AG04450 (cell line): ENCODE measurements around the gene UPF2. TPM values are rescaled to one million over a fixed set of nuclear protein-coding genes. Genes with fewer than 3 reads are reported as not detected.

Experiments used
- CTCF ChIA-PET: fragments of 300-600, 350-600 bp; formaldehyde crosslinking; extraction: SDS; loops from one replicate; lab custom pipeline; 2022; ENCODE audit warnings: antibody characterized with exemption, inconsistent platforms; lab: Charles Lee
- POLR2A ChIA-PET: fragments of 350-600 bp; formaldehyde crosslinking; extraction: SDS; loops from one replicate; lab custom pipeline; 2021; ENCODE audit warnings: antibody characterized with exemption, inconsistent platforms; lab: Yijun Ruan, JAX
- DNase-seq: peaks from one replicate; pipeline ENCODE4 v3.0.0-alpha.2; 2011; ENCODE audit warnings: low read depth, low spot score
- H3K27ac ChIP-seq: one replicate; pipeline ENCODE4 v1.5.1; 2012; ENCODE audit warnings: low read depth, low read length, control low read depth
- H3K27me3 ChIP-seq: one replicate; pipeline ENCODE4 v1.6.0; 2012; ENCODE audit warnings: low read length; ENCODE audit not compliant: control insufficient read depth, insufficient read depth
- H3K4me3 ChIP-seq: 2 replicates; pipeline ENCODE4 v1.5.1; 2011; ENCODE audit warnings: mild to moderate bottlenecking, low read depth, low read length, control low read depth
- H3K9me3 ChIP-seq: 2 replicates; pipeline ENCODE4 v1.5.1; 2012; ENCODE audit warnings: low read length; ENCODE audit not compliant: control insufficient read depth, insufficient read depth
- CTCF ChIP-seq: IDR thresholded peaks from 2 replicates; pipeline ENCODE4 v1.5.1; 2011; ENCODE audit warnings: low read depth, low read length, control low read depth, inconsistent platforms
- polyA plus RNA-seq: library from polyadenylated mRNA; depleted of rRNA; stranded (reverse); fragments of >200 nt; gene quantifications from 2 replicates; pipeline ENCODE4 v1.2.3, GENCODE V29; 2011

Gene UPF2
- polyA plus RNA-seq, 1 experiment: 18.4 TPM

DNA sequence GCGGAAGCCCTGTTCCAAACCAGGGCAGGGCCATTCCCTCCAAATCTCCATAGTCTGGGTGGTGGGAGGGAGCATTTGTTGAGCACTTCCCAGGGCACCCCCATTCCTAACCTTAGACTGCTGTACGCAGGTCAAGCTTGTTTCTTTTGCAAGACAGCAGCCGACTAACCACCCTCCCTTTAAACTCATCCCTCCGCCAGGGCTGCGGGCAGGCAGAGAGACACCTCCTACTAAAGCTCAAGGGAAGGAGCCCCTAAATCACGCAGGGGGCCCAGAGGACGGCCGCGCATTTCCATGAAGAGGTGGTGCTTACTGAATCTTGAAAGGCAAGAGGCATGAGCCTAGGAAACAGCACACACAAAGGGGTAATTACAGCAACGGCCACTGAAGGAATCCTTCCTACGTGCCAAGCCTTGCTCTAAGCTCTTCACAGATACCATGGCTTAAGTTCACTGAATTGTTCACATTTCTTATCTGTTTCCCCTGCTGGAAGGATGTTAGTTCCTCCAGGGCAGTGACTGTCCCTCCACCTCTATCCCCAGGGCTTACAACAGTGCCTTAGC lies 129.4 kb downstream of the UPF2 start:
- no peak for TF ChIP-seq CTCF
- Histone ChIP-seq H3K27ac (no peak overlapping the region), H3K4me3 (no peak overlapping the region), H3K27me3 (peaks cover 7% of the 10 kb centered on the region), H3K9me3 (no peaks in the 10 kb centered on the region)
- CTCF ChIA-PET: interaction anchor here (1.2 kb wide), 1 partner anchor 130 kb away, joined by 4 read pairs; no protein-coding TSS in a partner anchor
- POLR2A ChIA-PET: no interaction called here
- no peak for DNase-seq

GRCh38 chr10:11910102-11910501 lies 132.5 kb downstream of the UPF2 start:
- POLR2A ChIA-PET: no interaction called here
- CTCF ChIA-PET: no interaction called here

GRCh38 chr10:11909618-11910017 lies 133.0 kb downstream of the UPF2 start:
- no peak for TF ChIP-seq CTCF
- DNase-seq: no peak
- no peak overlapping the region for H3K27ac ChIP-seq
- POLR2A ChIA-PET: no interaction called here
- no peak overlapping the region for H3K4me3 ChIP-seq
- CTCF ChIA-PET: no interaction called here
- H3K27me3 ChIP-seq: peaks cover 6% of the 10 kb centered on the region
- H3K9me3 ChIP-seq: no peaks in the 10 kb centered on the region

More at GRCh38 chr10:11910102-11910501, 132.5 kb downstream of the UPF2 start:
- no peak overlapping the region for H3K27ac ChIP-seq
- H3K9me3 ChIP-seq: no peaks in the 10 kb centered on the region
- no peak overlapping the region for H3K4me3 ChIP-seq
- TF ChIP-seq CTCF: no peak
- no peak for DNase-seq
- peaks cover 6% of the 10 kb centered on the region for H3K27me3 ChIP-seq

- H3K4me3 ChIP-seq: no peak overlapping the region
- ChIA-PET POLR2A (no interaction called here), CTCF (no interaction called here)
- no peaks in the 10 kb centered on the region for H3K9me3 ChIP-seq
- no peak for TF ChIP-seq CTCF
- no peak for DNase-seq
- peaks cover 6% of the 10 kb centered on the region for H3K27me3 ChIP-seq
- no peak overlapping the region for H3K27ac ChIP-seq
Observed at GRCh38 chr10:11908991-11909390, 133.6 kb downstream of the UPF2 start.

- Histone ChIP-seq H3K4me3 (no peak overlapping the region), H3K27ac (no peak overlapping the region), H3K9me3 (no peaks in the 10 kb centered on the region), H3K27me3 (peaks cover 6% of the 10 kb centered on the region)
- DNase-seq: no peak
- CTCF ChIA-PET: no interaction called here
- POLR2A ChIA-PET: no interaction called here
- TF ChIP-seq CTCF: no peak
Observed at GRCh38 chr10:11908536-11908935, 134.1 kb downstream of the UPF2 start.
